ENCODE measurements around the gene CGRRF1.

The CGRRF1 gene

GRCh38 chr14:54582334-54582733, 72.6 kb downstream of the CGRRF1 start:
- DNase-seq (ENCODE audit: low read depth): no peak
- TF ChIP-seq CTCF (conservative IDR thresholded peaks at IDR 0.05; ENCODE audit: low read depth, low read length): no peak
- no peak overlapping the region for H3K4me3 ChIP-seq (ENCODE audit: low read depth, low read length)

GRCh38 chr14:54584097-54584496, 74.4 kb downstream of the CGRRF1 start:
- TF ChIP-seq CTCF (conservative IDR thresholded peaks at IDR 0.05; ENCODE audit: low read depth, low read length): no peak

GRCh38 chr14:54585214-54585613, 75.5 kb downstream of the CGRRF1 start:
- DNase-seq (ENCODE audit: low read depth): no peak
- H3K4me3 ChIP-seq (ENCODE audit: low read depth, low read length): no peak overlapping the region
- TF ChIP-seq CTCF (conservative IDR thresholded peaks at IDR 0.05; ENCODE audit: low read depth, low read length): no peak

More at GRCh38 chr14:54584097-54584496, 74.4 kb downstream of the CGRRF1 start:
- H3K4me3 ChIP-seq (ENCODE audit: low read depth, low read length): no peak overlapping the region
- no peak for DNase-seq (ENCODE audit: low read depth)

Data from choroid plexus epithelial cell (primary cell).